ENCODE data around the gene UHRF1.

UHRF1 gene

GRCh38 chr19:4991996-4992698 is 82.8 kb downstream of the UHRF1 start:
- no peak for DNase-seq

GRCh38 chr19:4993683-4994082 is 84.4 kb downstream of the UHRF1 start:
- DNase-seq: no peak

DNA sequence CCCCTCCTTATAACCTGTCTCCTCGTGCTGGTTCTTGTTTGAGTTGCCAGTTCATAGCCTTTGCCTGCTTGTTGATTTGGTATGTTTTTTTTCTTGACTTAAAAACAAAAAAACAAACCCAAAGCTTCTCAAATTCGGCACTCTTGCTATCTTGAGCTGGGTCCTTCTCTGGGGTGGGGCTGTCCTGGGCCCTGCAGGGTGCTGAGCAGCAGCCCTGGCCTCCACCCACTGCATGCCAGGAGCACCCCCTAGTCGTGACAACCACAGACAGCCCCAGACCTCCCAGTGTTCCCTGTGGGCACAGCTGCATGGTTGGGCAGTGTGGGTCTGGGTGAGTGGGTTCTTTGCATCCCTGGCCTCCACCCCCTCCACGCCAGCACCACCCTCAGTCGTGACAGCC is 87.4 kb downstream of the UHRF1 start:
- DNase-seq: no peak

- no peak for DNase-seq
Observed at GRCh38 chr19:4997297-4997696, 88.0 kb downstream of the UHRF1 start.

- DNase-seq: no peak
Observed at GRCh38 chr19:5000120-5000611, 90.9 kb downstream of the UHRF1 start.

GRCh38 chr19:5001615-5002014 is 92.3 kb downstream of the UHRF1 start:
- DNase-seq: peak; percentile 66

GRCh38 chr19:5002143-5002542 is 92.8 kb downstream of the UHRF1 start:
- DNase-seq: peak; percentile 81

- DNase-seq: no peak
Observed at GRCh38 chr19:5003781-5004180, 94.5 kb downstream of the UHRF1 start.

- DNase-seq: no peak
Observed at GRCh38 chr19:5005096-5005495, 95.8 kb downstream of the UHRF1 start.

- peak; percentile 32 for DNase-seq
Observed at GRCh38 chr19:5006201-5006600, 96.9 kb downstream of the UHRF1 start.

DNA sequence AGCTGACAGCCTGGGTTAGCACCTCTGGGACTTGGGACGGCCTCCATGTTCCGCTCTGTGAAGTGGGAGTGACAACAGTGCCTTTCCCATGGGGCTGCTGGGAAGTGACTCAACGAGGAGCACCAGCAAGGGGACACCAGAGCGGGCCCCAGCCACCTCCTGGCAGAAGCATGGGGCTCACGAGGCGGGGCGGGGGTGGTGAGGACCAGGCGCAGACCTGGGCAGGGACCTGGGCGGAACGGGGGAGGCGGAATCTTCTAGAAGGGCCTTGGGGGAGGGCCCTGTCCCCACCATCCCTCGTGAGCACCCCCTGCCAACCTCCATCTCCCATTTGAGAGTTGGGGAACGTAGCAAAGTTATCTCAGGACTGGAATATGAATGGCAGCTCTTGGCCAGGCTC is 97.5 kb downstream of the UHRF1 start:
- DNase-seq: no peak
